GM23248 (cell line): ENCODE measurements around the gene STK17B. TPM values are rescaled to one million over a fixed set of nuclear protein-coding genes. Genes with fewer than 3 reads are reported as not detected.

Experiments
- DNase-seq: peaks from one replicate; pipeline ENCODE4 v3.0.0-alpha.2; 2015
- H2AFZ ChIP-seq: fragments of 200-600 bp; sonication (generic); 2 replicates; pipeline ENCODE4 v1.6.1; 2016; ENCODE audit warnings: antibody characterized with exemption
- H3F3A ChIP-seq: fragments of 200-600 bp; sonication (generic); 2 replicates; pipeline ENCODE4 v1.6.1; 2016; ENCODE audit warnings: mild to moderate bottlenecking, antibody characterized with exemption, mixed run types; ENCODE audit not compliant: insufficient read depth
- H3K27ac ChIP-seq: fragments of 200-600 bp; sonication (generic); 2 replicates; pipeline ENCODE4 v1.5.1; 2016; ENCODE audit warnings: mild to moderate bottlenecking
- H3K27me3 ChIP-seq: fragments of 200-600 bp; sonication (generic); replicated peaks from 2 replicates; pipeline ENCODE4 v1.6.1; 2016; ENCODE audit warnings: mild to moderate bottlenecking; ENCODE audit not compliant: insufficient read depth
- H3K36me3 ChIP-seq: fragments of 200-600 bp; sonication (generic); 2 replicates; pipeline ENCODE4 v1.6.1; 2016; ENCODE audit warnings: low read depth, mild to moderate bottlenecking
- H3K4me1 ChIP-seq: fragments of 200-600 bp; sonication (generic); 2 replicates; pipeline ENCODE4 v1.6.1; 2016; ENCODE audit warnings: mild to moderate bottlenecking; ENCODE audit not compliant: insufficient read depth
- H3K4me2 ChIP-seq: fragments of 200-600 bp; sonication (generic); one replicate; pipeline ENCODE4 v1.6.1; 2016; ENCODE audit warnings: mild to moderate bottlenecking; ENCODE audit not compliant: unreplicated experiment
- H3K4me3 ChIP-seq: fragments of 200-600 bp; sonication (generic); 2 replicates; pipeline ENCODE4 v1.5.1; 2016; ENCODE audit warnings: mild to moderate bottlenecking
- H3K79me2 ChIP-seq: fragments of 200-600 bp; sonication (generic); 2 replicates; pipeline ENCODE4 v1.6.1; 2016; ENCODE audit warnings: mild to moderate bottlenecking; ENCODE audit not compliant: insufficient read depth
- H3K9ac ChIP-seq: fragments of 200-600 bp; sonication (generic); 2 replicates; pipeline ENCODE4 v1.6.1; 2016; ENCODE audit warnings: mild to moderate bottlenecking
- H3K9me2 ChIP-seq: fragments of 200-600 bp; sonication (generic); 2 replicates; pipeline ENCODE4 v1.6.1; 2016; ENCODE audit warnings: mixed run types, mild to moderate bottlenecking, moderate library complexity; ENCODE audit not compliant: insufficient read depth
- H3K9me3 ChIP-seq: fragments of 200-600 bp; sonication (generic); one replicate; pipeline ENCODE4 v1.6.1; 2017; ENCODE audit warnings: low read depth
- H4K20me1 ChIP-seq: fragments of 200-600 bp; sonication (generic); 2 replicates; pipeline ENCODE4 v1.6.0; 2016; ENCODE audit not compliant: insufficient read depth
- EZH2 ChIP-seq: fragments of 200-600 bp; sonication (generic); IDR thresholded peaks from 2 replicates; pipeline ENCODE4 v1.6.1; 2018; ENCODE audit warnings: antibody characterized with exemption, mild to moderate bottlenecking; ENCODE audit not compliant: insufficient read depth, poor library complexity, severe bottlenecking
- EZH2phosphoT487 ChIP-seq: fragments of 200-600 bp; sonication (generic); IDR thresholded peaks from 2 replicates; pipeline ENCODE4 v1.6.1; 2018; ENCODE audit warnings: antibody characterized with exemption, moderate library complexity, mild to moderate bottlenecking, low read depth; ENCODE audit not compliant: insufficient read depth
- WGBS, 2 experiments: methylation state at CpG; one replicate each; pipeline ENCODE4 v1.1.6; 2015 to 2017; ENCODE audit warnings: low lambda C conversion rate in 2 of 2, low coverage in 1 of 2; ENCODE audit errors: missing lambda C conversion rate in 2 of 2; 5-methylcytosine and 5-hydroxymethylcytosine counted together
- in situ Hi-C: fragments of 300-500 bp; cut with MboI; formaldehyde crosslinking; loops from 2 replicates; pipeline ENCODE4 v1.15.0; 2020
- polyA plus RNA-seq: library from polyadenylated mRNA; unstranded; fragments of >200 nt; fragmentation: Nextera tagmentation; extraction: Ambion mirVana; gene quantifications from 2 replicates; pipeline ENCODE4 v1.2.1, GENCODE V29; 2016
- total RNA-seq: library from RNA; depleted of rRNA; stranded (reverse); fragments of >200 nt; shearing (Covaris generic); gene quantifications from 2 replicates; pipeline ENCODE4 v1.2.3, GENCODE V29; 2014; rRNA removed

STK17B gene
- total and polyA plus RNA-seq, 2 experiments from 2014 or later, result 13.7 to 23.6 TPM

DNA sequence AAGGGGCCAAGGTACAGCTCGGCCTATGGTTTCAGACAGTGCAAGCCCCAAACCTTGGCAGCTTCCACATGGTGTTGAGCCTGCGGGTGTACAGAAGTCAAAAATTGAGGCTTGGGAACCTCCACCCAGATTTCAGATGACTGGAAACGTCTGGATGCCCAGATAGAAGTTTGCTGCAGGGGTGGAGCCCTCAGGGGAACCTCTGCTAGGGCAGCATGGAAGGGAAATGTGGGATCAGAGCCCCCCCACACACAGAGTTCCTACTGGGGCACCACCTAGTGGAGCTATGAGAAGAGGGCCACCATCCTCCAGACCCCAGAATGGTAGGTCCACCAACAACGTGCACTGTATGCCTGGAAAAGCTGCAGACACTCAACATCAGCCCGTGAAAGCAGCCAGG, 87.8 kb downstream of the STK17B start:
- Histone ChIP-seq H3K79me2 (no peaks in the 10 kb centered on the region), H3K4me3 (no peak overlapping the region), H3F3A (no peaks in the 10 kb centered on the region), H3K36me3 (no peaks in the 10 kb centered on the region), H3K9me3 (no peaks in the 10 kb centered on the region), H3K4me2 (no peak overlapping the region), H3K4me1 (peaks cover 7% of the 10 kb centered on the region; the same call in 1 of the 2 replicates), H2AFZ (no peak overlapping the region), H3K27ac (no peak overlapping the region), H3K9me2 (no peaks in the 10 kb centered on the region), H3K9ac (no peak overlapping the region), H3K27me3 (no peaks in the 10 kb centered on the region), H4K20me1 (no peaks in the 10 kb centered on the region)
- in situ Hi-C loops, result loop anchor here (5.0 to 10.0 kb wide), 2 partner anchors 254 to 671 kb away; no protein-coding TSS in a partner anchor
- TF ChIP-seq EZH2phosphoT487 (no peak), EZH2 (no peak)
- WGBS, 2 experiments, result 86 to 89% methylated on average over 5 of the region's 5 CpGs
- no peak for DNase-seq

Other genes with a start within 250 kb of the STK17B start
- 0.43 and 0.89 TPM in 2 replicates for gene DNAH7, start 102.7 kb downstream of the STK17B start, total RNA-seq
- 0.29 and 0.40 TPM in 2 replicates for gene DNAH7, start 102.7 kb downstream of the STK17B start, polyA plus RNA-seq